Caco-2 (cell line): ENCODE measurements around the gene TM7SF3. TPM values are rescaled to one million over a fixed set of nuclear protein-coding genes. Genes with fewer than 3 reads are reported as not detected.

Experiments
- BruUV-seq: library from RNA; stranded (reverse); fragments of 400-500 nt; replicated peaks from 2 replicates; lab custom pipeline; 2021; lab: Mats Ljungman, UMichigan
- CTCF ChIA-PET: fragments of 300-600 bp; sonication (Branson Sonifier 250); formaldehyde crosslinking; loops from one replicate; lab custom pipeline; 2022; ENCODE audit warnings: antibody characterized with exemption; lab: Charles Lee
- POLR2A ChIA-PET: fragments of 300-600 bp; sonication (Branson Sonifier 250); formaldehyde crosslinking; loops from one replicate; lab custom pipeline; 2022; ENCODE audit warnings: antibody characterized with exemption; lab: Charles Lee
- DNase-seq, 2 experiments: peaks; one replicate each; pipeline versions ENCODE4 v3.0.0 to v3.0.0-alpha.2; 2020 to 2022
- H3K27me3 ChIP-seq: replicated peaks from 2 replicates; pipeline ENCODE4 v1.6.0; 2011; ENCODE audit warnings: low read length; ENCODE audit not compliant: control insufficient read depth, insufficient read depth
- H3K36me3 ChIP-seq: 2 replicates; pipeline ENCODE4 v1.5.1; 2011; ENCODE audit warnings: low read length; ENCODE audit not compliant: control insufficient read depth, insufficient read depth
- H3K4me1 ChIP-seq: fragments of 250-450 bp; sonication (Bioruptor Pico); 2 replicates; pipeline ENCODE4 v1.5.1; 2020; ENCODE audit warnings: mild to moderate bottlenecking
- H3K4me3 ChIP-seq: 2 replicates; pipeline ENCODE4 v1.5.1; 2011; ENCODE audit warnings: low read depth, mild to moderate bottlenecking, control low read depth, low read length
- H3K9me3 ChIP-seq: fragments of 250-450 bp; sonication (Bioruptor Pico); 2 replicates; pipeline ENCODE4 v1.5.1; 2020; ENCODE audit warnings: mild to moderate bottlenecking, moderate library complexity
- H3K27ac Mint-ChIP-seq: one replicate; pipeline ENCODE4 v1.8.0; 2022; ENCODE audit warnings: mixed read lengths; ENCODE audit not compliant: unreplicated experiment
- H3K27me3 Mint-ChIP-seq: one replicate; pipeline ENCODE4 v1.8.0; 2022; ENCODE audit warnings: mixed read lengths; ENCODE audit not compliant: insufficient read depth, unreplicated experiment
- H3K36me3 Mint-ChIP-seq: one replicate; pipeline ENCODE4 v1.8.0; 2022; ENCODE audit warnings: mild to moderate bottlenecking, mixed read lengths; ENCODE audit not compliant: insufficient read depth, unreplicated experiment
- H3K4me1 Mint-ChIP-seq: one replicate; pipeline ENCODE4 v1.8.0; 2022; ENCODE audit warnings: low read depth, mixed read lengths; ENCODE audit not compliant: unreplicated experiment
- H3K4me3 Mint-ChIP-seq: one replicate; pipeline ENCODE4 v1.8.0; 2022; ENCODE audit warnings: mild to moderate bottlenecking, moderate library complexity, mixed read lengths; ENCODE audit not compliant: unreplicated experiment
- H3K9me3 Mint-ChIP-seq: one replicate; pipeline ENCODE4 v1.8.0; 2022; ENCODE audit warnings: mixed read lengths; ENCODE audit not compliant: unreplicated experiment
- CTCF ChIP-seq, 2 experiments: fragments of 200-600 bp in 1 of 2; IDR thresholded peaks; 1 replicate in 1 of 2; 2 replicates in 1 of 2; pipeline versions ENCODE4 v1.5.1 to v1.8.0; 2011 to 2022; ENCODE audit warnings: antibody characterized with exemption in 1 of 2, control low read depth in 1 of 2, inconsistent platforms in 1 of 2, low read depth in 1 of 2, low read length in 1 of 2, mild to moderate bottlenecking in 1 of 2, moderate library complexity in 1 of 2; ENCODE audit not compliant: insufficient read depth in 1 of 2, severe bottlenecking in 1 of 2, unreplicated experiment in 1 of 2
- intact Hi-C: fragments of 100-400 bp; cut with micrococcal nuclease; formaldehyde crosslinking; loops from one replicate; pipeline ENCODE4 v1.10.0; 2022; ENCODE audit not compliant: unreplicated experiment
- total RNA-seq: library from RNA; stranded (reverse); gene quantifications from 2 replicates; pipeline ENCODE4 v1.2.3, GENCODE V29; 2022

Gene TM7SF3
- total RNA-seq, 1 experiment from 2014 or later: 83.0 TPM

- H3K36me3 Mint-ChIP-seq: peaks cover 3% of the 10 kb centered on the region
- intact Hi-C loops: loop anchor here (2.0 to 5.0 kb wide), 5 partner anchors 49 to 291 kb away; partner anchors contain the start of gene STK38L
- H3K27me3 ChIP-seq: no peaks in the 10 kb centered on the region
- BruUV-seq: no TSS peak
- H3K4me3 Mint-ChIP-seq: peak overlapping the region; percentile 90
- H3K36me3 ChIP-seq: no peaks in the 10 kb centered on the region
- CTCF ChIA-PET: interaction anchor here (0.6 to 3.1 kb wide), 16 partner anchors 10 to 508 kb away, joined by 3 to 22 read pairs (median 4); partner anchors contain the start of genes FGFR1OP2, ITPR2 and PPFIBP1
- no peak overlapping the region for H3K4me3 ChIP-seq
- peak in 1 of 2 experiments; percentile 24 for DNase-seq
- TF ChIP-seq CTCF (IDR thresholded peaks at IDR 0.05; ENCODE audit: insufficient read depth in 1 of 2, low read depth in 1 of 2, low read length in 1 of 2, severe bottlenecking in 1 of 2, unreplicated experiment in 1 of 2): peak; percentile 28 to 38
- H3K9me3 ChIP-seq: no peaks in the 10 kb centered on the region
- no peaks in the 10 kb centered on the region for H3K27me3 Mint-ChIP-seq
- H3K27ac Mint-ChIP-seq: no peak overlapping the region
- peaks cover 16% of the 10 kb centered on the region for H3K4me1 Mint-ChIP-seq
- POLR2A ChIA-PET: interaction anchor here (0.6 to 0.7 kb wide), 2 partner anchors 63 to 182 kb away, joined by 3 to 4 read pairs; partner anchors contain the start of gene ITPR2
- peaks cover 18% of the 10 kb centered on the region for H3K4me1 ChIP-seq
- H3K9me3 Mint-ChIP-seq: no peaks in the 10 kb centered on the region
These were observed 1.5 kb upstream of the TM7SF3 start for GRCh38 chr12:27015730-27016076.

- CTCF ChIA-PET: interaction anchor here (0.7 to 3.1 kb wide), 11 partner anchors 12 to 291 kb away, joined by 3 to 22 read pairs (median 4); partner anchors contain the start of genes FGFR1OP2 and ITPR2
- Mint-ChIP-seq H3K4me3 (peak overlapping the region; percentile 90), H3K36me3 (peaks cover 6% of the 10 kb centered on the region), H3K9me3 (no peaks in the 10 kb centered on the region), H3K27ac (peak overlapping the region; percentile 13), H3K27me3 (no peaks in the 10 kb centered on the region), H3K4me1 (peaks cover 22% of the 10 kb centered on the region)
- Histone ChIP-seq H3K36me3 (no peaks in the 10 kb centered on the region), H3K9me3 (no peaks in the 10 kb centered on the region), H3K4me3 (peak overlapping the region; percentile 38), H3K27me3 (no peaks in the 10 kb centered on the region), H3K4me1 (peaks cover 18% of the 10 kb centered on the region)
- BruUV-seq: no TSS peak
- TF ChIP-seq CTCF (IDR thresholded peaks at IDR 0.05; ENCODE audit: insufficient read depth in 1 of 2, low read depth in 1 of 2, low read length in 1 of 2, severe bottlenecking in 1 of 2, unreplicated experiment in 1 of 2): no peak
- POLR2A ChIA-PET: no interaction called here
- intact Hi-C loops: loop anchor here (1.0 to 5.0 kb wide), 11 partner anchors 12 to 292 kb away; partner anchors contain the start of genes FGFR1OP2, ITPR2 and STK38L
- DNase-seq: peak in 1 of 2 experiments; percentile 35
These were observed 910 bp upstream of the TM7SF3 start for GRCh38 chr12:27014859-27015729.

DNA sequence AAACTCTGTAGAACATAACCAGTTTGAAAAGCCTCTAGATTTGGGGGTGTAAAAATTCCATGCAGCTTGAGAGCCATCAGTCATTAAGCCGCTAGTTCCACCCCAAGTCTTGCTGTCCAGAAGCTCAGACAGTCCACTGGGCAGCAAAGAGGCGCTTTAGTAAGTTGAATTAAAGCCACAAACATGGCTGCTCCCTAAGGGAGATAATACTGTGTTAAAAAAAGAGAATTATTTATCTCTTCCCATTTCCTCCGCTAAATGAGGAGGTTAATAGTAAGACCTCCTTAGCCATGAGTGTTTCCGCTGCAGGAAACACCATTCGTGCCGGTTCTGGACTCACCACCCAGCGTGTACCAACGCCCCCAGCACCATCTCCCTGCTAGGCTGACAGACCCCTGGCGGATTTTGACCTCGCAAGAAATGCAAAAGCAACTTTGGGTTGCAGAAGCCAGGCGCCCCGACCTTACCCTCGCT lies 536 bp downstream of the TM7SF3 start:
- no peaks in the 10 kb centered on the region for H3K9me3 Mint-ChIP-seq
- no peaks in the 10 kb centered on the region for H3K27me3 ChIP-seq
- peak overlapping the region; percentile 13 for H3K27ac Mint-ChIP-seq
- peaks cover 18% of the 10 kb centered on the region for H3K4me1 ChIP-seq
- H3K27me3 Mint-ChIP-seq: no peaks in the 10 kb centered on the region
- no peaks in the 10 kb centered on the region for H3K36me3 ChIP-seq
- peaks cover 6% of the 10 kb centered on the region for H3K36me3 Mint-ChIP-seq
- no peak for TF ChIP-seq CTCF (IDR thresholded peaks at IDR 0.05; ENCODE audit: insufficient read depth in 1 of 2, low read depth in 1 of 2, low read length in 1 of 2, severe bottlenecking in 1 of 2, unreplicated experiment in 1 of 2)
- ChIA-PET POLR2A (interaction anchor here (1.0 to 1.6 kb wide), 3 partner anchors 8 to 320 kb away, joined by 3 to 11 read pairs (median 3); partner anchors contain the start of gene MED21), CTCF (interaction anchor here (0.6 to 3.1 kb wide), 16 partner anchors 9 to 312 kb away, joined by 3 to 21 read pairs (median 4); partner anchors contain the start of genes ITPR2 and MED21)
- no peaks in the 10 kb centered on the region for H3K9me3 ChIP-seq
- peaks cover 25% of the 10 kb centered on the region for H3K4me1 Mint-ChIP-seq
- intact Hi-C loops: loop anchor here (1.0 to 5.0 kb wide), 10 partner anchors 10 to 293 kb away; partner anchors contain the start of genes FGFR1OP2, ITPR2 and STK38L
- peak overlapping the region; percentile 90 for H3K4me3 Mint-ChIP-seq
- DNase-seq: no peak
- BruUV-seq: no TSS peak
- peak overlapping the region; percentile 62 for H3K4me3 ChIP-seq
